ENCODE measurements around the gene EFCAB14. TPM values are rescaled to one million over a fixed set of nuclear protein-coding genes. Genes with fewer than 3 reads are reported as not detected.

Gene EFCAB14
- total RNA-seq, 1 experiment from 2014 or later = 52.5 TPM

- CTCF ChIA-PET = interaction anchor here (0.6 to 2.9 kb wide), 4 partner anchors 10 to 478 kb away, joined by 3 to 9 read pairs (median 6); no protein-coding TSS in a partner anchor
- peaks cover 66% of the 10 kb centered on the region for H3K27me3 ChIP-seq (ENCODE audit: insufficient read depth, low read length)
- DNase-seq (ENCODE audit: low read depth, low spot score) = peak; percentile 34
- TF ChIP-seq RAD21 (IDR thresholded peaks at IDR 0.05; ENCODE audit: low read depth) (peak; percentile 72), ELF1 (IDR thresholded peaks at IDR 0.05; ENCODE audit: borderline replicate concordance, low read depth) (no peak), REST (IDR thresholded peaks at IDR 0.05; ENCODE audit: low read depth) (no peak), CBX3 (IDR thresholded peaks at IDR 0.05; ENCODE audit: low read depth) (0 out of 2 replicates have a peak, but pooled peaks have one; percentile 15)
- TF ChIP-seq, protein P1, sequence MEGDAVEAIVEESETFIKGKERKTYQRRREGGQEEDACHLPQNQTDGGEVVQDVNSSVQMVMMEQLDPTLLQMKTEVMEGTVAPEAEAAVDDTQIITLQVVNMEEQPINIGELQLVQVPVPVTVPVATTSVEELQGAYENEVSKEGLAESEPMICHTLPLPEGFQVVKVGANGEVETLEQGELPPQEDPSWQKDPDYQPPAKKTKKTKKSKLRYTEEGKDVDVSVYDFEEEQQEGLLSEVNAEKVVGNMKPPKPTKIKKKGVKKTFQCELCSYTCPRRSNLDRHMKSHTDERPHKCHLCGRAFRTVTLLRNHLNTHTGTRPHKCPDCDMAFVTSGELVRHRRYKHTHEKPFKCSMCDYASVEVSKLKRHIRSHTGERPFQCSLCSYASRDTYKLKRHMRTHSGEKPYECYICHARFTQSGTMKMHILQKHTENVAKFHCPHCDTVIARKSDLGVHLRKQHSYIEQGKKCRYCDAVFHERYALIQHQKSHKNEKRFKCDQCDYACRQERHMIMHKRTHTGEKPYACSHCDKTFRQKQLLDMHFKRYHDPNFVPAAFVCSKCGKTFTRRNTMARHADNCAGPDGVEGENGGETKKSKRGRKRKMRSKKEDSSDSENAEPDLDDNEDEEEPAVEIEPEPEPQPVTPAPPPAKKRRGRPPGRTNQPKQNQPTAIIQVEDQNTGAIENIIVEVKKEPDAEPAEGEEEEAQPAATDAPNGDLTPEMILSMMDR (IDR thresholded peaks at IDR 0.05 in 2 of 3, conservative IDR thresholded peaks at IDR 0.05 in 1 of 3; ENCODE audit: borderline replicate concordance in 1 of 3, insufficient read depth in 1 of 3, low read depth in 2 of 3, low read length in 2 of 3) = peak; percentile 44 to 77 (median 62); a peak in 5 of 6 replicates
- no peak overlapping the region for H3K27ac ChIP-seq (ENCODE audit: low read depth, low read length)
- POLR2A ChIA-PET = no interaction called here
- intact Hi-C loops (cut with micrococcal nuclease) = loop anchor here (5.0 kb wide), 1 partner anchor 250 kb away; no protein-coding TSS in a partner anchor
- no peak overlapping the region for H3K9ac ChIP-seq (ENCODE audit: low read length)
- RAD21 ChIA-PET (ENCODE audit: low non-redundant PET in 1 of 2, low total read pairs in 2 of 2, uncharacterized antibody in 2 of 2, unreplicated experiment in 2 of 2) = interaction anchor here in 1 of 2 experiments (0.6 kb wide), 1 partner anchor 254 kb away, joined by 3 read pairs; no protein-coding TSS in a partner anchor
- no peaks in the 10 kb centered on the region for H3K79me2 ChIP-seq (ENCODE audit: insufficient read depth, low read length)
- no TSS peak for BruUV-seq (replicated peaks)
- H2AFZ ChIP-seq (ENCODE audit: low read depth, low read length, poor library complexity, severe bottlenecking) = no peak overlapping the region
- ATAC-seq = peak; percentile 100
- H3K4me2 ChIP-seq (ENCODE audit: low read length) = no peak overlapping the region
- H4K20me1 ChIP-seq (ENCODE audit: insufficient read depth) = no peaks in the 10 kb centered on the region
- H3K9me3 ChIP-seq (ENCODE audit: control insufficient read depth in 1 of 2, insufficient read depth in 1 of 2, low read depth in 1 of 2, low read length in 2 of 2) = no peaks in the 10 kb centered on the region
- H3K4me1 ChIP-seq (ENCODE audit: control insufficient read depth in 1 of 2, insufficient read depth in 2 of 2, low read length in 2 of 2) = no peaks in the 10 kb centered on the region
- no peaks in the 10 kb centered on the region for H3K36me3 ChIP-seq (ENCODE audit: control insufficient read depth in 1 of 2, insufficient read depth in 2 of 2, low read length in 2 of 2)
- no peak overlapping the region for H3K4me3 ChIP-seq (replicated peaks in 1 of 2; ENCODE audit: low read depth in 1 of 2, low read length in 2 of 2)
- H3K9me2 ChIP-seq (ENCODE audit: insufficient read depth) = no peaks in the 10 kb centered on the region
These were observed 28.9 kb upstream of the EFCAB14 start for GRCh38 chr1:46747683-46748288.
